ENCODE results near the gene FUBP3.
A peak's percentile ranks its signal among the peaks of the same experiment; 100 is the strongest.

Gene FUBP3

GRCh38 chr9:130578865-130579737 lies at the start of gene FUBP3:
Gene FUBP3, plus strand, starts transcription at chr9:130579577. Its CDS starts 104 bp downstream, at chr9:130579681.
- TF ChIP-seq ZFX (IDR thresholded peaks at IDR 0.05; ENCODE audit: borderline replicate concordance) (no peak), CTCF (IDR thresholded peaks at IDR 0.05) (no peak)

GRCh38 chr9:130530938-130531337 lies 48.4 kb upstream of the FUBP3 start:
- H3K27ac ChIP-seq, result no peak overlapping the region
- TF ChIP-seq CTCF (IDR thresholded peaks at IDR 0.05), result no peak
- no peak for TF ChIP-seq ZFX (IDR thresholded peaks at IDR 0.05; ENCODE audit: borderline replicate concordance)

More at GRCh38 chr9:130578865-130579737, at the start of gene FUBP3:
- H3K27ac ChIP-seq, result peak within 1 kb of the TSS; percentile 43

- TF ChIP-seq CTCF (IDR thresholded peaks at IDR 0.05) (no peak), ZFX (IDR thresholded peaks at IDR 0.05; ENCODE audit: borderline replicate concordance) (no peak)
- no peak overlapping the region for H3K27ac ChIP-seq
Measured at GRCh38 chr9:130531670-130532069, 47.7 kb upstream of the FUBP3 start.

- H3K27ac ChIP-seq, result no peak overlapping the region
- TF ChIP-seq ZFX (IDR thresholded peaks at IDR 0.05; ENCODE audit: borderline replicate concordance) (no peak), CTCF (IDR thresholded peaks at IDR 0.05) (no peak)
Measured at GRCh38 chr9:130532426-130533080, 46.8 kb upstream of the FUBP3 start.

- no peak overlapping the region for H3K27ac ChIP-seq
- TF ChIP-seq ZFX (IDR thresholded peaks at IDR 0.05; ENCODE audit: borderline replicate concordance) (no peak), CTCF (IDR thresholded peaks at IDR 0.05) (no peak)
Measured at GRCh38 chr9:130535818-130536521, 43.4 kb upstream of the FUBP3 start.

GRCh38 chr9:130536701-130537107 lies 42.7 kb upstream of the FUBP3 start:
- H3K27ac ChIP-seq, result no peak overlapping the region
- TF ChIP-seq CTCF (IDR thresholded peaks at IDR 0.05), result no peak
- TF ChIP-seq ZFX (IDR thresholded peaks at IDR 0.05; ENCODE audit: borderline replicate concordance), result no peak
